Umbilical cord (tissue), 2 donors: Measurements from ENCODE around the gene ERFL. TPM values are rescaled to one million over a fixed set of nuclear protein-coding genes. Genes with fewer than 3 reads are reported as not detected.

ENCODE experiments used
- DNase-seq: peaks from one replicate; pipeline ENCODE4 v3.0.0-alpha.2; 2015; ENCODE audit warnings: low spot score
- total RNA-seq: library from RNA; depleted of rRNA; stranded (reverse); fragments of >200 nt; gene quantifications from one replicate; pipeline ENCODE4 v1.2.3, GENCODE V29; 2014; ENCODE audit warnings: low replicate concordance; ENCODE audit not compliant: insufficient read depth

The ERFL gene
- not detected for total RNA-seq

GRCh38 chr19:41928221-41928683 lies at the start of gene ERFL:
ERFL (minus strand) TSS chr19:41928449; CDS start chr19:41912919, 15,530 bp downstream.
- DNase-seq = peak; percentile 21

GRCh38 chr19:41977916-41978315 lies 49.7 kb upstream of the ERFL start:
- no peak for DNase-seq

GRCh38 chr19:41974652-41975051 lies 46.4 kb upstream of the ERFL start:
- no peak for DNase-seq

- DNase-seq = no peak
These were observed 43.1 kb upstream of the ERFL start for GRCh38 chr19:41971363-41971762.

GRCh38 chr19:41969772-41970458 lies 41.7 kb upstream of the ERFL start:
- no peak for DNase-seq

- DNase-seq = no peak
These were observed 40.7 kb upstream of the ERFL start for GRCh38 chr19:41968751-41969595.

GRCh38 chr19:41967054-41967783 lies 39.0 kb upstream of the ERFL start:
- no peak for DNase-seq

- DNase-seq = no peak
These were observed 36.9 kb upstream of the ERFL start for GRCh38 chr19:41965106-41965505.

GRCh38 chr19:41960973-41961372 lies 32.7 kb upstream of the ERFL start:
- DNase-seq = no peak

- DNase-seq = peak; percentile 97
These were observed 31.1 kb upstream of the ERFL start, which contains the start of gene RABAC1 for GRCh38 chr19:41959056-41960053. RABAC1 (minus strand) TSS chr19:41959321; CDS start chr19:41959292, 29 bp downstream.

GRCh38 chr19:41958367-41959055 lies 30.3 kb upstream of the ERFL start:
- DNase-seq = peak; percentile 90

GRCh38 chr19:41957838-41958366 lies 29.7 kb upstream of the ERFL start:
- DNase-seq = peak; percentile 79

- no peak for DNase-seq
These were observed 29.1 kb upstream of the ERFL start for GRCh38 chr19:41957161-41957837.

- DNase-seq = no peak
These were observed 28.4 kb upstream of the ERFL start for GRCh38 chr19:41956621-41957020.

GRCh38 chr19:41955521-41955920 lies 27.3 kb upstream of the ERFL start:
- no peak for DNase-seq

GRCh38 chr19:41951686-41952172 lies 23.5 kb upstream of the ERFL start:
- DNase-seq = peak; percentile 73

GRCh38 chr19:41947091-41947490 lies 18.8 kb upstream of the ERFL start:
- no peak for DNase-seq

GRCh38 chr19:41945135-41945766 lies 17.0 kb upstream of the ERFL start:
- no peak for DNase-seq

GRCh38 chr19:41944336-41944735 lies 16.1 kb upstream of the ERFL start:
- DNase-seq = no peak
